ENCODE data around the gene FBXL15.

GRCh38 chr10:102407425-102408130 is 13.1 kb upstream of the FBXL15 start:
- TF ChIP-seq TAF1 (IDR thresholded peaks at IDR 0.05; ENCODE audit: borderline replicate concordance, insufficient read depth, low read length): no peak
- no peak for TF ChIP-seq POLR2AphosphoS5 (IDR thresholded peaks at IDR 0.05; ENCODE audit: low read depth, low read length)
- TF ChIP-seq REST (IDR thresholded peaks at IDR 0.05; ENCODE audit: insufficient read depth in 1 of 2, low read depth in 2 of 2, low read length in 2 of 2): no peak
- TF ChIP-seq FOXP2 (optimal IDR thresholded peaks at IDR 0.05; ENCODE audit: borderline replicate concordance, extremely low read depth, extremely low read length, insufficient read depth): no peak

Measured in PFSK-1 (cell line).